Activated T-helper 1 cell treated with anti-CD3 and anti-CD28 coated beads, Interleukin-12 subunit alpha, Interleukin-12 subunit beta, Interleukin-2, Interleukin-4 antibody, amounts not matched to agents 30 ng/mL and 10 ng/mL and 1 ng/mL, durations not matched to agents 14 hours and 24 hours and 36 hours (primary cell): Measurements from ENCODE around the gene BAZ2A. TPM values are rescaled to one million over a fixed set of nuclear protein-coding genes. Genes with fewer than 3 reads are reported as not detected.
"Not testable (repeated sequence)": the region's sequence is repeated elsewhere in the genome, so short reads cannot be mapped to it uniquely, and the experiment has no call there.

Source experiments
- DNase-seq: peaks from one replicate; pipeline ENCODE4 v3.0.0; 2021; ENCODE audit warnings: low spot score
- H3K27ac Mint-ChIP-seq: one replicate; pipeline ENCODE4 v1.8.0; 2021; ENCODE audit warnings: mild to moderate bottlenecking, mixed read lengths
- H3K27me3 Mint-ChIP-seq: one replicate; pipeline ENCODE4 v1.8.0; 2022; ENCODE audit warnings: mild to moderate bottlenecking, moderate library complexity, mixed read lengths; ENCODE audit not compliant: insufficient read depth
- H3K36me3 Mint-ChIP-seq: one replicate; pipeline ENCODE4 v1.8.0; 2021; ENCODE audit warnings: low read depth, mixed read lengths
- H3K4me1 Mint-ChIP-seq: one replicate; pipeline ENCODE4 v1.8.0; 2021; ENCODE audit warnings: low read depth, mixed read lengths
- H3K4me3 Mint-ChIP-seq: one replicate; pipeline ENCODE4 v1.8.0; 2021; ENCODE audit warnings: mild to moderate bottlenecking, moderate library complexity, mixed read lengths
- H3K9me3 Mint-ChIP-seq: one replicate; pipeline ENCODE4 v1.8.0; 2021; ENCODE audit warnings: mixed read lengths
- intact Hi-C: fragments of 100-400 bp; cut with micrococcal nuclease; formaldehyde crosslinking; loops from one replicate; pipeline ENCODE4 v1.15.1; 2024
- total RNA-seq: library from RNA; stranded (reverse); gene quantifications from 2 replicates; pipeline ENCODE4 v1.2.3, GENCODE V29; 2022

Gene BAZ2A
- total RNA-seq, 1 donor from 2014 or later: 119 TPM

DNA sequence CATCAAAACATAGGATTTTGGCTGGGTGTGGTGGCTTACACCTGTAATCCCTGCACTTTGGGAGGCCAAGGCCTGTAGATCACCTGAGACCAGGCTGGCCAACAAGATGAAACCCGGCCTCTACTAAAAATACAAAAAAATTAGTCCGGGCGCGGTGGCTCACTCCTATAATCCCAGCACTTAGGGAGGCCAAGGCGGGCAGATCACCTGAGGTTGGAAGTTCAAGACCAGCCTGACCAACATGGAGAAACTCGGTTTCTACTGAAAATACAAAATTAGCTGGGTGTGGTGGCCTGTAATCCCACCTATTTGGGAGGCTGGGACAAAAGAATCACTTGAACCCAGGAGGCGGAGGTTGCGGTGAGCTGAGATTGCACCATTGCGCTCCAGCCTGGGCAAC, 17.9 kb upstream of the BAZ2A start:
- intact Hi-C loops: loop anchor here (5.0 kb wide), 2 partner anchors 496 to 531 kb away; partner anchors contain the start of genes MYL6B, RPL41 and ZC3H10
- not testable (repeated sequence) for H3K9me3 Mint-ChIP-seq, DNase-seq, H3K27ac Mint-ChIP-seq, H3K27me3 Mint-ChIP-seq
- Mint-ChIP-seq H3K4me3 (peak overlapping the region; percentile 47), H3K4me1 (peaks cover 26% of the 10 kb centered on the region), H3K36me3 (peaks cover 25% of the 10 kb centered on the region)

DNA sequence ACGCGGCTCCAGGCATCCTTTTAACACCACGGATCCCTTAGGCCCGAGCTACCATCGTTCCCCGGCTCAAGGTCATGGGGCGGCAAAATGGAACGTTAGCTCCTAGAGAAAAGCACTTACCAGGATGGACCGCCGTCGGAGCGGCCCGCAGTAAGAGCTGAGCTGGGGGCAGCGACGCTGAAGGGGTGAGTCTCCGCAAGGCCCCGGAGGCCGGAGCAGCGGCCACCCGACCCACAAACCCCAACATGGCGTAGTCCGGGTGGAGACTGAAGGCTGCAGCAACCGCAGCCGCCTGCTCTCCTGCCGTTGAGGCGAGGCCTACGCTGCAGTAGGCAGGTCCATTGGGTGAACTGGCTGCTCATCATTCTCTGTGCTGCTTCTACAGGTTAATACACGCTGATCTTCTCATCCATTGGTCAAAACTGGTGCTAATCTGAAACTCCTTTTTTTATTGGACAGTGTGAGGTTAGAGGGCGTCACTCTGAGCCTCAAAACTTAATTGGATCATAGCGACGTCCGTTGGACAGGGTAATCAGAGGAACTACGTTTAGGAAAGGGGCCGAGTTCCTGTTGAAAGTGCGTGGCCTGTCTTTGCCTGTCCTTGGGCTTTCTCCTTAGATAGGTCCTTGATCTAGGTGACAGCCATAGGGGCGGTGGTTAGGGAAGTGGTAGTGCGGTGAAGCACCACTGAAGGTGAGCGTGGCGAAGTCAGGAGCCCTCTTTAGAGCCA, 15.8 kb upstream of the BAZ2A start, which contains the start of gene ATP5F1B:
Gene ATP5F1B, minus strand, starts transcription at position 268 of the 730 bp plus-strand sequence. Its CDS starts 21 bp downstream, at position 247.
- peaks cover 36% of the 10 kb centered on the region for H3K36me3 Mint-ChIP-seq
- peak within 1 kb of the TSS; percentile 96 for H3K4me3 Mint-ChIP-seq
- peak; percentile 91 for DNase-seq
- H3K4me1 Mint-ChIP-seq: peaks cover 37% of the 10 kb centered on the region
- H3K27ac Mint-ChIP-seq: peak within 1 kb of the TSS; percentile 95
- H3K27me3 Mint-ChIP-seq: no peaks in the 10 kb centered on the region
- H3K9me3 Mint-ChIP-seq: no peaks in the 10 kb centered on the region
- intact Hi-C loops: loop anchor here (1.0 to 5.0 kb wide), 9 partner anchors 10 to 529 kb away; partner anchors contain the start of genes BAZ2A, MYL6B, NACA and PTGES3

DNA sequence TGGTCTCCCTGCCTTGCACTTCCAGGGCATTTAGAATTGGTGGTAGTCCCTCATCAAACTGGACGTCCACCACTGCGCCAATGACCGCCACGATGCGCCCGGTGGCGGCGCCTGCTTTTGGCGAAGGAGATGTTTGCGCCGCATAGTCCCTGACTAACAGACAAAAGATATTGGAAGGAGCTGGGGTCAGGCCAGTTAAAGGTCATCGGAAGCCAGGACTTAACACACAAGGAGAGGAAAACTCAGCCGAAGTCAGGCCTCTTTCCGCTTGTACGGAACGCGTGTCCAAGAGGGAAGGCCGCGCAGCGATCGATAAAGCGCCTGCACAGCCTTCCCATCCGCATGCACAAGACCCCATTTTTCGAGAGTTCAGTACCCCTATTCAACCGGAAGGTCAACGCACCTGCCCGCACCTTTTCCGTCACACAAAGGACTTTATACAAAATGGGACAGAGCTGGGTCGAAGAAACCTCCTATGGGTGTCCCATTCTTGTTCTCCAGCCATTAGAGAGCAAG, 15.1 kb upstream of the BAZ2A start:
- no peaks in the 10 kb centered on the region for H3K9me3 Mint-ChIP-seq
- H3K4me1 Mint-ChIP-seq: peaks cover 37% of the 10 kb centered on the region
- no peaks in the 10 kb centered on the region for H3K27me3 Mint-ChIP-seq
- H3K36me3 Mint-ChIP-seq: peaks cover 39% of the 10 kb centered on the region
- H3K4me3 Mint-ChIP-seq: peak overlapping the region; percentile 96
- intact Hi-C loops: loop anchor here (5.0 kb wide), 2 partner anchors 493 to 528 kb away; partner anchors contain the start of genes MYL6B, RPL41 and ZC3H10
- peak overlapping the region; percentile 95 for H3K27ac Mint-ChIP-seq
- no peak for DNase-seq

DNA sequence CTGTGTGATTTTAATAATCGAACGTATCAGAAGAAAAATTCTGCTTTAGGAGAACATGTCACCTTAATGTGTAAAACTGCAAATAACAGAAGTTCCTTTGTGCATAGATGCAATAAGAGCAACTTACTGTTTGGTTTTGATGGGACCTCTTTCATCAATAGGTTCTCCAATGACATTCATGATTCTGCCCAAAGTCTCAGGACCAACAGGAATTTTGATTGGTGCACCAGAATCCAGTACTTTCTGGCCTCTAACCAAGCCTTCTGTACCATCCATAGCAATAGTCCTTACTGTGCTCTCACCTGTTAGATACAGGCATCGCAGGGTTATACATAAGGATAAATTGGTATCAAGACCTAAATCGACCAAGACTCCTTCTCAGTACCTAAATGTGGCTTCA, 14.5 kb upstream of the BAZ2A start:
- intact Hi-C loops: loop anchor here (5.0 kb wide), 2 partner anchors 492 to 527 kb away; partner anchors contain the start of genes MYL6B, RPL41 and ZC3H10
- H3K27ac Mint-ChIP-seq: peak overlapping the region; percentile 95
- H3K27me3 Mint-ChIP-seq: no peaks in the 10 kb centered on the region
- peaks cover 37% of the 10 kb centered on the region for H3K4me1 Mint-ChIP-seq
- H3K4me3 Mint-ChIP-seq: peak overlapping the region; percentile 96
- peaks cover 43% of the 10 kb centered on the region for H3K36me3 Mint-ChIP-seq
- H3K9me3 Mint-ChIP-seq: no peaks in the 10 kb centered on the region
- no peak for DNase-seq

DNA sequence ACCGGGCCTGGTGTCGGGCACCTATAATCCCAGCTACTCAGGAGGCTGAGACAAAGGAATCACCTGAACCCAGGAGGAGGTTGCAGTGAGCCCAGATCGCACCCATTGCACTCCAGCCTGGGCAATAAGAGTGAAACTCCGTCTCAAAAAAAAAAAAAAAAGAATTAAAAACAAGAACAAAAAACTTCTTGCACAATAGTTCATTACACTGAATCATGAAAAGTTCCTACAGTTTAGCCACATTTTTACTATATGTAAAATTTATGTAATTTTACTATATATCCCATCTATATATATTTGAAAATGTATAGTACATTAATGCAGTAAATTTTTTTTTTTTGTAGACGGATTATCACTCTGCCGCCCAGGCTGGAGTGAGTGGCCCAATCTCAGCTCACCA, 11.1 kb upstream of the BAZ2A start:
- Mint-ChIP-seq H3K27ac (no peak overlapping the region), H3K4me1 (peaks cover 52% of the 10 kb centered on the region)

DNA sequence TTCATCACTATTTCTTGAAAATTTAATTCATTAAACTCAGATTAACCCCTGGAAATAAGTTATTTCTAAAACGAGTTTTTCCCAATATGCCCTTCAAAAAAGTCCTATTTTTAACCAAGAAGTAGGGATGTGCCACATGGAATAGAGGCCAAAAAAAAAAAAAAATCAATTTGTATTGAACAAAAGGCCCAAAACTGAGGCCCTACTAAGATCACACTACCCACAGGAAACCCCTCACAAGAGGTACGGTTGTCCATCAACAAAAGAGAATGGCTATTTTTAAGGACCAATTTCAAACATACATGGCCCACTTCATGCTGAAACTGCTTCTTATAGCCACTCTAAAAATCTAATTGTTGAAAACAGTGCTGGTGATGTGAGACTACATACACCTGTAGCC, 7.5 kb upstream of the BAZ2A start:
- H3K4me3 Mint-ChIP-seq: no peak overlapping the region
- H3K9me3 Mint-ChIP-seq: no peaks in the 10 kb centered on the region
- H3K27ac Mint-ChIP-seq: peak overlapping the region; percentile 49
- no peaks in the 10 kb centered on the region for H3K27me3 Mint-ChIP-seq
- H3K4me1 Mint-ChIP-seq: peaks cover 62% of the 10 kb centered on the region
- intact Hi-C loops: loop anchor here (1.0 to 10.0 kb wide), 5 partner anchors 40 to 1117 kb away; partner anchors contain the start of genes CDK4, MARCHF9, NAB2 and NACA
- peaks cover 40% of the 10 kb centered on the region for H3K36me3 Mint-ChIP-seq
- no peak for DNase-seq

More for the DNA sequence above, 11.1 kb upstream of the BAZ2A start:
- DNase-seq: no peak
- H3K36me3 Mint-ChIP-seq: peaks cover 62% of the 10 kb centered on the region
- H3K9me3 Mint-ChIP-seq: no peaks in the 10 kb centered on the region
- H3K27me3 Mint-ChIP-seq: no peaks in the 10 kb centered on the region
- intact Hi-C loops: no loop called here
- H3K4me3 Mint-ChIP-seq: no peak overlapping the region

DNA sequence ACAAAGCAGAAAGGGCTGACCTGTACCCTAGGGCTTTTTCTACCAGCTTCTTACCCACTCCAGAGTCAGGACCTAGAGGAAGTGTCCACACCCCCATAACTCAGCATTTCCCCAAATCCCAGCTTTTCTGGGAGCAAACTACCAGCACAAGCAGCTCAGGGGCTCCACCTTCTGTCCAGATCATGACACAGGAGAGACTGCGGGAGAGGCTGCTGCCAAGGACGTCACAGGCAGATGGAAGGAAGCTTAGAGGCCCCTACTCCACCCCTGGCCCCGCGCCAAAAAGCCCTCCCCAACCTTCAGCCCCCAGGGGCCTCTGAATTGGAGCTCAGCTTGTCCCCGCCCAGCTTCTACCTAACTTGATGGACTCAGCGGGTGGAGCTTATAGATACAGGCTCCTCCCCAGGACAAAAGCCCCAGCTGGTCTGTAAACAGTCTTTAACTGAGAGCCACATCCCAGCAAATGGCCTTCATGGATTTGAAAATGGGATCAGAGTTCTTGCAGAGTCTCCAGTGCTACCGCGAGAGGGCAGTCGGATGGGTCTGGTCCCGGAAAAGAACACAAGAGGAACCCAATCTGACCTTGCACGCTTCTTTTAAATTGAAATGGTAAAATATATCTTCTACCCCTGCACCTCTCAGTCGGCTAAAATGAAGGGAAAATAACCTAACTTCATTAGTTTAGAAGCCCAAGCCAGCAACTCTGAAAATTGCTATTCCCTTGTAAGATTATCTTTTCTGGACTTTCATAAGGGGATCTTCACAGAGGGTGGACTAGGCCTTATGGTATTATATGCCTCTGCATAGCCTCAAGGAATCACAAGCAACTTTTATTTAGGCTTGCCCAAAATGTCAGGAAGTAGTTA, 6.8 kb upstream of the BAZ2A start:
- Mint-ChIP-seq H3K9me3 (no peaks in the 10 kb centered on the region), H3K36me3 (peaks cover 33% of the 10 kb centered on the region), H3K4me3 (peak overlapping the region; percentile 98), H3K27ac (peak overlapping the region; percentile 92), H3K27me3 (no peaks in the 10 kb centered on the region), H3K4me1 (peaks cover 62% of the 10 kb centered on the region)
- peak; percentile 79 for DNase-seq
- intact Hi-C loops: loop anchor here (1.0 to 10.0 kb wide), 11 partner anchors 9 to 1118 kb away; partner anchors contain the start of genes CDK4, MARCHF9, NAB2 and NACA

DNA sequence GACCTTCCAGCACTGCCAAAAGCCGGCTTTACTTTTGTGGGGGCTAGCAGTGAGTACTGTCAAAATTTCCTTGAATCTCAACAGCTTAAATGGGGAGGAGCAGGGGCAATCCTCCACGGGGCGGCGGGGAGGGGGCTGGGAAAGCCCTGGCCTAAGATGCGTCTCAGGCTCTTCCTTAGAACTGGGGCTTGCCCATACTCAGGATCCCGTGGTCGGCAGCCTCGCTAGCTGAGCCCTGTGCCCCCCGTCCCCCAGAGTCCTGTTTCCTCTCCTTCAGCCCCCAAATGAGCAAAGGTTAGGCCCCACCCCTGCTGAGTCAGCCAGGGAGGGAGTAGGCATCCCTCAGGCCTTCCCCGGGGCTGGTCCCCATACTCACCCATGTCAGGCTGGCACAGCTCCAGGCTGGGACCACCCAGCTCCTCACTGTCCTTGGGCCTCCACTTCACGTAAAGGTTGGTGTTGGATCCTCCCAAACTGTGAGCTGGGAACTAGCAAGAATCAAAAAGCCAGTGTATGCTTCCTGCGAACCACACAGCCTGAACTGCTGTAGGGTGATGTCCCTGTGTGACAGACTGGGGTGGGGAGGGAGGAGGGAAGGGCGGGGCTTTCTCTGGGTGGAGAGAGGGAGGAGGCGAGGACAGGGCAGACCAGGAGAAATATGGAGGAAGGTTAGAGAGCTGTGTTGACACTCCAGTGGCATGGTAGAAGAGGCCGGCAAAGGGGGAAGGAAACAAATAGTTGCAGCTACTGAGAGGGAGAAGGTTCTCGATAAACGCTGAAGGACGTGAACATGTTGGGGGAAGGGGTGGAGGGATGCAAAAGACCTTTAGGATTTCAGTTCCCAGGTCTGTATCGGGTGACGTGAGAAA, 5.9 kb upstream of the BAZ2A start:
- intact Hi-C loops: loop anchor here (1.0 to 10.0 kb wide), 11 partner anchors 8 to 1119 kb away; partner anchors contain the start of genes CDK4, MARCHF9, NAB2 and NACA
- H3K27me3 Mint-ChIP-seq: no peaks in the 10 kb centered on the region
- peak overlapping the region; percentile 92 for H3K27ac Mint-ChIP-seq
- no peaks in the 10 kb centered on the region for H3K9me3 Mint-ChIP-seq
- H3K36me3 Mint-ChIP-seq: peaks cover 29% of the 10 kb centered on the region
- H3K4me3 Mint-ChIP-seq: peak overlapping the region; percentile 98
- peak; percentile 62 for DNase-seq
- peaks cover 69% of the 10 kb centered on the region for H3K4me1 Mint-ChIP-seq

DNA sequence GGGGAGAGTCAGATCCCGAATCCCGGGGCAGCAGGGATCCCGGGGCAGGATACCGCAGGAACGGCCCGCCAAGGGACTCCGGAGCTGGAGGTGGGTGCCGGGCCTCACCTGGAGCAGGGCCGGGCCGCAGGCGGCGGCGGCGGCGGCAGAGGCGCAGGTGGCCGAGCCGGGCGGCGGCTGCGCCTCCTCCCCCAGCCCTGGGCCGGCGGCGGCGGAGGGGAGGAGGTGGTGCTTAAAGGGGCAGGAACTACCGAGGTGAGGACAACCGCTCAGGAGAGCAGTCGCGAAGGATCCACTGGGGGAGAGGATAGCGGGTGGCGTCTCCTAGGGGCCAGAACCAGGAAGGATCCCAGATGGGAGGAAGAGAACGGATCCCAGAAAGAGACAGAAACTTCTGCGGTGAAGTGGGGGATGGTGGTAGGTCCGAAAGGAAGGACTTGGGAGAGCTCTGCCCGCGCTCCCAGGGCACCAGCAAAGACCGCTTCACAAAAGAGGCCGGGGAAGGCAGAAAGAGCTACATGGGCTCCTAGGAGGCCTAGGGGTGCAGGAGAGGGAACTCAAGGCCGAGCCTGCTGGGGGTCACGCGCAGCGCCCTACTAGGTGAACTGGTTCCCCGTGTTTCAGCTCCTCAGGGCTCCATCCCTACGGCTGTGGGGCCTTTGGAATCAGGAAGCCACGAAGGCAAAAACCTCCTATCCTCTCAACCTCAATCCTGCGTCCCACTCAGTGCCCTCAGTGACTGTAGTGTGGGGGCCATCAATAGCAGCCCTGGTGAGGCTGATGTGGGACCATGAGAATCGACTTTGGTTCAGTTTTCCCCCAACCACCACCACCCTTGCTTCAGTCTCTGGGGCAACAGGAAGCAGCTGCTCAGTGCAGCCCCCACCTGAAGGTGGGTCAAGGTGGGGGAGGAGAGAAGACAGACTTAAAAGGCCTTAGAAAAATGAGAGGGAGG, 5.0 kb upstream of the BAZ2A start:
- Mint-ChIP-seq H3K27ac (peak overlapping the region; percentile 92), H3K36me3 (peaks cover 26% of the 10 kb centered on the region), H3K4me1 (peaks cover 78% of the 10 kb centered on the region), H3K4me3 (peak overlapping the region; percentile 98), H3K27me3 (no peaks in the 10 kb centered on the region), H3K9me3 (no peaks in the 10 kb centered on the region)
- peak; percentile 64 for DNase-seq
- intact Hi-C loops: loop anchor here (2.0 to 10.0 kb wide), 5 partner anchors 303 to 1120 kb away; partner anchors contain the start of genes ARHGAP9, CDK4, MARCHF9 and NAB2

DNA sequence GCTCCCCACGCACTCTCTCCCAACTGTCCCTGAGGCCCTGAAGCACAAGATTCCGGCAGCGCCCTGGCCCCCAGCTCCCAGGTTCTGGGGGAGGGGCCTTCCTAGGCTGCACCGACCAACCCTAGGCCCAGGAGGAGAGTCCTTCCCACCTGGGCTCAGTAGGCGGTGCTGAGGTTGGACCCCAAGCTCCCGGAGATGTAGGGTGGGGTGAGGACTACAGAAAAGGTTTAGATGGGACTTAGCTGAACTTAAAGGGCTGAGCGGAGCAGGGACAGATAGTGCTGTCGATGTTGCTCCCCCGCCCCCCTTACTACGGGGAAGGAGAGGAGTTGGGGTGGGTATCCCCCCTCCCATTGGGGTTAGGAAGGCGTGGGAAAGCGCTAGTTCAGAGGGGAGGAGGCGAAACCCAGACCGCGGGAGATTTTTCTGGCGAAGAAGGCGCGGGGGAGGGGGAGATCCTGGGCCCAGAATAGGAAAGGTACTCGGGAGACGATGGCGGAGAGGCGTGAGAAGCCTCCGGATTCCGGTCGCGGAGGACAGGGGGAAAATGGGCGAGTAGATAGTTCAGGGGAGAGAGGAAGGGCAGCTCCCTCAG, 4.2 kb upstream of the BAZ2A start:
- peaks cover 79% of the 10 kb centered on the region for H3K4me1 Mint-ChIP-seq
- H3K4me3 Mint-ChIP-seq: peak overlapping the region; percentile 94
- no peaks in the 10 kb centered on the region for H3K9me3 Mint-ChIP-seq
- DNase-seq: no peak
- intact Hi-C loops: loop anchor here (2.0 to 10.0 kb wide), 3 partner anchors 706 to 1120 kb away; partner anchors contain the start of genes ARHGAP9, CDK4 and MARCHF9
- peak overlapping the region; percentile 88 for H3K27ac Mint-ChIP-seq
- H3K27me3 Mint-ChIP-seq: no peaks in the 10 kb centered on the region
- peaks cover 20% of the 10 kb centered on the region for H3K36me3 Mint-ChIP-seq
